NCI-H526 (cell line): Measurements from ENCODE around the gene SLC2A14.
"Not testable (repeated sequence)": the region's sequence is repeated elsewhere in the genome, so short reads cannot be mapped to it uniquely, and the experiment has no call there.

Experiments used
- DNase-seq, 2 experiments: peaks; one replicate each; lab custom pipeline; 2025; lab: John Stamatoyannopoulos, UW

The SLC2A14 gene

GRCh38 chr12:7869137-7869536, 3.6 kb downstream of the SLC2A14 start:
- no peak for DNase-seq

- DNase-seq, result no peak
Observed at GRCh38 chr12:7868391-7868790, 4.3 kb downstream of the SLC2A14 start.

- DNase-seq, result no peak
Observed at GRCh38 chr12:7864601-7865150, 8.0 kb downstream of the SLC2A14 start.

GRCh38 chr12:7862814-7863348, 9.8 kb downstream of the SLC2A14 start:
- DNase-seq, result not testable (repeated sequence)

DNA sequence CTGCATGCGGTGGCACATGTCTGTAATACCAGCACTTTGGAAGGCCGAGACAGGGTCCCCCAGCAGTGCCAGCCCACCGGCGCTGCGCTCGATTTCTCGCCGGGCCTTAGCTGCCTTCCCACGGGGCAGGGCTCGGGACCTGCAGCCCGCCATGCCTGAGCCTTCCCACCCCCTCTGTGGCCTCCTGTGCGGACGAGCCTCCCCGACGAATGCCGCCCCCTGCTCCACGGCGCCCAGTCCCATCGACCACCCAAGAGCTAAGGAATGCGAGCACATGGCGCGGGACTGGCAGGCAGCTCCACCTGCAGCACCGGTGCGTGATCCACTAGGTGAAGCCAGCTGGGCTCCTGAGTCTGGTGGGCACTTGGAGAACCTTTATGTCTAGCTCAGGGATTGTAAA, 10.4 kb downstream of the SLC2A14 start:
- DNase-seq, result not testable (repeated sequence)

- no peak for DNase-seq
Observed at GRCh38 chr12:7859552-7859951, 13.2 kb downstream of the SLC2A14 start.

DNA sequence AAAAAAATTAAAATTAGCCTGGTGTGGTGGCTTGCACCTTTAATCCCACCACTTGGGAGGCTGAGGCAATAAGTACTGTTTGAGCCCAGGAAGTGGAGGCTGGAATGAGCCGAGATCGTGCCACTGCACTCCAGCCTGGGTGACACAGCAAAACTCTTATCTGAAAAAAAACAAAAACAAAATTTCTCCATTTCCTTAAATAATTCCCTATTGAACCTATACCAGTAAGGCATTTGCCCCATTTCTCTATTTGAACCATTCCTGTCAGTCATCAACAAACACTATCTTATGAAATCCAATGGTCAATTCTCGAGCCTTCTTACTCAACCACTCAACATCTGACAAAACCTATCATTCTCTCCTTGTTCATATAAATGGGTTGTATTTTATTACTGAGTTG, 14.7 kb downstream of the SLC2A14 start:
- no peak for DNase-seq

DNA sequence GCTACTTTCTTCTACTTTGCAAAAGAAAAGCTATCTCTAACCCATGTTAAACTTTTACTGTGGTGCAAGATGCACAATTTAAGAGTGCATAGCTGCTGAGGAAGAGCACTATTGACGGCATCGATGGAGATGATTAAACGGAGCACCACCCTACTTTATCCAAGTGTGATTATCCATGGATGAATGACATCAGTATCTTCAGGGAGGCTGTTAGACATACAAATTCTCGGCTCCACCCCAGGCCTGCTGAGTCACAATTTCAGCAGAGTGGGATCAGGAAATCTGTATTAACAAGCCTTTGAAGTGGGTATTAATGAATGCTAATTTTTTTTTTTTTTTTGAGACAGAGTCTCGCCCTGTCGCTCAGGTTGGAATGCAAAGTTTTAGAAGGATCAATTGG, 16.2 kb downstream of the SLC2A14 start:
- DNase-seq, result no peak

- DNase-seq, result no peak
Observed at GRCh38 chr12:7853557-7853956, 19.2 kb downstream of the SLC2A14 start.

DNA sequence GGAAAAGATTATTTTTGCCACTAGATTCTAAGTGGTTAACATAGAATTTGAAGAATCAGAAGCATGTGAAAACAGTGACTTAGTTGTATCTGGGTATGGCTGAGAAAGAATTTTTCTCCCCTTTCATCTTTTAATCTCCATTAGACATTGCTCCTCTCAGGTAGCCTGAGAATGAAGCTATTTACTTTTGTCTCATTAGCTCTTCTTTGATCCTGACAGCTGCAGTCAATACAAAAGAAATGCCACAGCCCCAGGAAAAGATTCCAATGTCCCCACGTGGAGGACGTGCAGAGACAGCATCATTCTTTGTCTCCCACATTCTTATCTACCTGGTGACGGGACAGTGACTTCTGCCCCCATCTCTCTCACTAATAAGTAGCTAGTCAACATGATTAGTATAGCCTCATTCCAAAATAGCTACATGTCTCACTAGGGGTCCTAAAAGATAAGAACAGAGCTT, 21.1 kb downstream of the SLC2A14 start:
- not testable (repeated sequence) for DNase-seq

- not testable (repeated sequence) for DNase-seq
Observed at GRCh38 chr12:7850099-7850498, 22.6 kb downstream of the SLC2A14 start.

GRCh38 chr12:7848098-7848422, 24.7 kb downstream of the SLC2A14 start:
- not testable (repeated sequence) for DNase-seq

- DNase-seq, result not testable (repeated sequence)
Observed at GRCh38 chr12:7847226-7848097, 25.3 kb downstream of the SLC2A14 start.

- no peak for DNase-seq
Observed at GRCh38 chr12:7844116-7844515, 28.6 kb downstream of the SLC2A14 start.

- DNase-seq, result not testable (repeated sequence)
Observed at GRCh38 chr12:7843583-7843982, 29.1 kb downstream of the SLC2A14 start.

- not testable (repeated sequence) for DNase-seq
Observed at GRCh38 chr12:7843149-7843548, 29.6 kb downstream of the SLC2A14 start.

GRCh38 chr12:7842444-7842843, 30.3 kb downstream of the SLC2A14 start:
- not testable (repeated sequence) for DNase-seq

DNA sequence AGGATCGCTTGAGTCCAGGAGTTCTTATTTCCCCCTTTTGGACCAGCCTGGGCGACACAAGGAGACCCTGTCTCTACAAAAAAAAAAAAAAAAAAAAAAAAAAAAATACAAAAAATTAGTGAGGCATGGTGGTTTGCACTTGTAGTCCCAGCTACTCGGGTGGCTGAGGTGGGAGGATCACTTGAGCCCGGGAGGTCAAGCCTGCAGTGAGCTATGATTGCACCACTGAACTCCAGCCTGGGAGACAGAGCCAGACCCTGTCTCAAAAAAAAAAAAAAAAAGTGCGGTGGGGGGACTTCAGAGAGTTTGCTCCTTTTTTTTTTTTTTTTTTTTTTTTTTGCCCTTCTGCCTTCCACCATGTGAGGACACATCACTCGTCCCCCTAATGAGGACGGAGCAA, 32.9 kb downstream of the SLC2A14 start:
- not testable (repeated sequence) for DNase-seq

- DNase-seq, result not testable (repeated sequence)
Observed at GRCh38 chr12:7839226-7839625, 33.5 kb downstream of the SLC2A14 start.

DNA sequence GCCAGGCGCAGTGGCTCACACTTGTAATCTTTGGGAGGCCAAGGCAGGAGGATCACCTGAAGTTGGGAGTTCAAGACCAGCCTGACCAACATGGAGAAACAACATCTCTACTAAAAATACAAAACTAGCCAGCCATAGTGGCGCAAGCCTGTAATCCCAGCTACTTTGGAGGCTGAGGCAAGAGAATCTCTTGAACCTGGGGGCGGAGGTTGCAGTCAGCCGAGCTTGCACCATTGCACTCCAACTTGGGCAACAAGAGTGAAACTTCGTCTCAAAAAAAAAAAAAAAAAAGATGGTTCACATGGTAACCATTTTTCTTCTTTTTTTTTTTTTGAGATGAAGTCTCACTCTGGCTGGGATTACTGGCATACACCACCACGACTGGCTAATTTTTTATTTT, 35.3 kb downstream of the SLC2A14 start:
- DNase-seq, result no peak

GRCh38 chr12:7835766-7836165, 36.9 kb downstream of the SLC2A14 start:
- no peak for DNase-seq

DNA sequence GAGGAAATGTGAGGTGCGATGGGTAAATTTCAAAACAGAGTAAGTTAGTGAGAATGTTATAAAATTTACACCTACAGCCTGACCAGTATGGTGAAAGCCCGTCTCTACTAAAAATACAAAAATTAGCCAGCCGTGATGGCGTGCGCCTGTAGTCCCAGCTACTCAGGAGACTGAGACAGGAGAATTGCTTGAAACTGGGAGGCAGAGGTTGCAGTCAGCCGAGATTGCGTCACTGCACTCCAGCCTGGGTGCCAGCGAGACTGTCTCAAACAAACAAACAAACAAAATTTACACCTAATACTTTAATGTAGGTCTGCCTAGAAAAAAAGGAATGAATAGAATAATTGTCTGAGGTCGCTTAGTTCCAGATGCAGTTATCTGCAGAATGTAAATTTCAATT, 37.6 kb downstream of the SLC2A14 start:
- no peak for DNase-seq

- DNase-seq, result no peak
Observed at GRCh38 chr12:7834701-7835100, 38.0 kb downstream of the SLC2A14 start.
